ENCODE measurements around the gene METTL9. TPM values are rescaled to one million over a fixed set of nuclear protein-coding genes. Genes with fewer than 3 reads are reported as not detected.

The METTL9 gene
- total and polyA plus RNA-seq, 9 of the 15 experiments (the other 6 are each of a cell fraction or from before 2014, with no cell fraction given) = 12.2 to 107 (median 79.1) TPM

GRCh38 chr16:21610766-21611165 lies 11.4 kb downstream of the METTL9 start:
- 19% methylated on average over 2 of the region's 2 CpGs for WGBS (ENCODE audit: insufficient coverage, low coverage, missing lambda C conversion rate)
- no peak for ATAC-seq
- no peaks in the 10 kb centered on the region for H3K9me3 ChIP-seq (replicated peaks; ENCODE audit: control insufficient read depth, insufficient read depth, low read depth, low read length)
- peaks cover 13 to 50% of the 10 kb centered on the region in 2 experiments for H3K4me1 ChIP-seq (replicated peaks in 1 of 2; ENCODE audit: control insufficient read depth in 2 of 2, insufficient read depth in 2 of 2, low read length in 2 of 2)
- intact Hi-C loops (cut with micrococcal nuclease) = no loop called here
- H3K36me3 ChIP-seq (ENCODE audit: control insufficient read depth, insufficient read depth, low read length) = peaks cover 25% of the 10 kb centered on the region; the same call in 2 of the 3 replicates
- no peaks in the 10 kb centered on the region for H3K27me3 ChIP-seq (ENCODE audit: control insufficient read depth in 2 of 2, insufficient read depth in 2 of 2, low read length in 2 of 2)
- FAIRE-seq = no peak
- ChIA-PET POLR2A (interaction anchor here (2.3 kb wide), 1 partner anchor 9 kb away, joined by 14 read pairs; no protein-coding TSS in a partner anchor), CTCF (ENCODE audit: low intra/inter-chr PET ratio) (no interaction called here)
- no peak overlapping the region for H2AFZ ChIP-seq (ENCODE audit: low read depth, low read length)
- no peak for DNase-seq (ENCODE audit: extremely low read depth in 1 of 4, low spot score in 3 of 4)
- H3K4me3 ChIP-seq = no peak overlapping the region
- peaks cover 82% of the 10 kb centered on the region for H3K79me2 ChIP-seq (ENCODE audit: control insufficient read depth, insufficient read depth, low read length)
- no peak overlapping the region for H3K9ac ChIP-seq (ENCODE audit: insufficient read depth in 1 of 2, low read depth in 2 of 2, low read length in 2 of 2)
- H3K9me1 ChIP-seq (ENCODE audit: control insufficient read depth, insufficient read depth, low read length) = no peaks in the 10 kb centered on the region
- no peak overlapping the region for H3K27ac ChIP-seq (ENCODE audit: extremely low read depth, low read depth, low read length)
- BruUV-seq (replicated peaks) = no TSS peak
- peaks cover 19% of the 10 kb centered on the region for H4K20me1 ChIP-seq (replicated peaks; ENCODE audit: control insufficient read depth, insufficient read depth, low read length)
- no peak overlapping the region for H3K4me2 ChIP-seq (ENCODE audit: insufficient read depth, low read length)
- in situ Hi-C loops (cut with MboI) = no loop called here
- TF ChIP-seq BMI1 (IDR thresholded peaks at IDR 0.05; ENCODE audit: low read length) (no peak), USF1 (CRISPR knock-in tag; IDR thresholded peaks at IDR 0.05) (no peak), MIER1 (IDR thresholded peaks at IDR 0.05; ENCODE audit: low read depth) (no peak), TCFL5 (CRISPR knock-in tag; conservative IDR thresholded peaks at IDR 0.05) (no peak), MCM5 (IDR thresholded peaks at IDR 0.05; ENCODE audit: low read depth) (no peak), ILK (tag; IDR thresholded peaks at IDR 0.05; ENCODE audit: borderline replicate concordance, low read depth) (no peak), ZNF696 (CRISPR knock-in tag; conservative IDR thresholded peaks at IDR 0.05) (no peak), JUNB (CRISPR knock-in tag; conservative IDR thresholded peaks at IDR 0.05) (no peak), MYBL2 (IDR thresholded peaks at IDR 0.05; ENCODE audit: low read depth) (no peak), MYBL2 (CRISPR knock-in tag; IDR thresholded peaks at IDR 0.05; ENCODE audit: borderline replicate concordance) (no peak), EWSR1 (IDR thresholded peaks at IDR 0.05; ENCODE audit: borderline replicate concordance, low read depth, partially characterized antibody) (no peak), CREBBP (IDR thresholded peaks at IDR 0.05; ENCODE audit: low read depth, low read length) (no peak)
- TF ChIP-seq, protein P1, sequence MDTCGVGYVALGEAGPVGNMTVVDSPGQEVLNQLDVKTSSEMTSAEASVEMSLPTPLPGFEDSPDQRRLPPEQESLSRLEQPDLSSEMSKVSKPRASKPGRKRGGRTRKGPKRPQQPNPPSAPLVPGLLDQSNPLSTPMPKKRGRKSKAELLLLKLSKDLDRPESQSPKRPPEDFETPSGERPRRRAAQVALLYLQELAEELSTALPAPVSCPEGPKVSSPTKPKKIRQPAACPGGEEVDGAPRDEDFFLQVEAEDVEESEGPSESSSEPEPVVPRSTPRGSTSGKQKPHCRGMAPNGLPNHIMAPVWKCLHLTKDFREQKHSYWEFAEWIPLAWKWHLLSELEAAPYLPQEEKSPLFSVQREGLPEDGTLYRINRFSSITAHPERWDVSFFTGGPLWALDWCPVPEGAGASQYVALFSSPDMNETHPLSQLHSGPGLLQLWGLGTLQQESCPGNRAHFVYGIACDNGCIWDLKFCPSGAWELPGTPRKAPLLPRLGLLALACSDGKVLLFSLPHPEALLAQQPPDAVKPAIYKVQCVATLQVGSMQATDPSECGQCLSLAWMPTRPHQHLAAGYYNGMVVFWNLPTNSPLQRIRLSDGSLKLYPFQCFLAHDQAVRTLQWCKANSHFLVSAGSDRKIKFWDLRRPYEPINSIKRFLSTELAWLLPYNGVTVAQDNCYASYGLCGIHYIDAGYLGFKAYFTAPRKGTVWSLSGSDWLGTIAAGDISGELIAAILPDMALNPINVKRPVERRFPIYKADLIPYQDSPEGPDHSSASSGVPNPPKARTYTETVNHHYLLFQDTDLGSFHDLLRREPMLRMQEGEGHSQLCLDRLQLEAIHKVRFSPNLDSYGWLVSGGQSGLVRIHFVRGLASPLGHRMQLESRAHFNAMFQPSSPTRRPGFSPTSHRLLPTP (IDR thresholded peaks at IDR 0.05; ENCODE audit: borderline replicate concordance, extremely low read depth, insufficient read length) = no peak
- TF ChIP-seq, protein P2, sequence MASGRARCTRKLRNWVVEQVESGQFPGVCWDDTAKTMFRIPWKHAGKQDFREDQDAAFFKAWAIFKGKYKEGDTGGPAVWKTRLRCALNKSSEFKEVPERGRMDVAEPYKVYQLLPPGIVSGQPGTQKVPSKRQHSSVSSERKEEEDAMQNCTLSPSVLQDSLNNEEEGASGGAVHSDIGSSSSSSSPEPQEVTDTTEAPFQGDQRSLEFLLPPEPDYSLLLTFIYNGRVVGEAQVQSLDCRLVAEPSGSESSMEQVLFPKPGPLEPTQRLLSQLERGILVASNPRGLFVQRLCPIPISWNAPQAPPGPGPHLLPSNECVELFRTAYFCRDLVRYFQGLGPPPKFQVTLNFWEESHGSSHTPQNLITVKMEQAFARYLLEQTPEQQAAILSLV (tag; IDR thresholded peaks at IDR 0.05) = no peak

All from K562 (cell line).